Smooth muscle cell (in vitro differentiated cells): ENCODE measurements around the gene RFK. TPM values are rescaled to one million over a fixed set of nuclear protein-coding genes. Genes with fewer than 3 reads are reported as not detected.

ENCODE experiments used
- DNase-seq: peaks from one replicate; lab custom pipeline; 2025; ENCODE audit not compliant: unreplicated experiment; lab: John Stamatoyannopoulos, UW
- H2AFZ ChIP-seq: fragments of 200-600 bp; sonication (generic); 2 replicates; pipeline ENCODE4 v1.6.0; 2016; ENCODE audit warnings: antibody characterized with exemption, low read depth, mild to moderate bottlenecking
- H3F3A ChIP-seq: fragments of 200-600 bp; sonication (generic); 2 replicates; pipeline ENCODE4 v1.6.0; 2017; ENCODE audit warnings: antibody characterized with exemption, low read depth
- H3K27ac ChIP-seq: fragments of 200-600 bp; sonication (generic); 2 replicates; pipeline ENCODE4 v1.5.1; 2016; ENCODE audit warnings: low read depth, mild to moderate bottlenecking
- H3K27me3 ChIP-seq: fragments of 200-600 bp; sonication (generic); 2 replicates; pipeline ENCODE4 v1.6.1; 2016; ENCODE audit warnings: low read depth, mild to moderate bottlenecking
- H3K36me3 ChIP-seq: fragments of 200-600 bp; sonication (generic); 2 replicates; pipeline ENCODE4 v1.5.1; 2016; ENCODE audit warnings: low read depth
- H3K4me1 ChIP-seq: fragments of 200-600 bp; sonication (generic); 2 replicates; pipeline ENCODE4 v1.5.1; 2016; ENCODE audit warnings: low read depth
- H3K4me2 ChIP-seq: fragments of 200-600 bp; sonication (generic); 2 replicates; pipeline ENCODE4 v1.6.0; 2016; ENCODE audit warnings: mild to moderate bottlenecking
- H3K4me3 ChIP-seq: fragments of 200-600 bp; sonication (generic); 2 replicates; pipeline ENCODE4 v1.5.1; 2016; ENCODE audit warnings: mild to moderate bottlenecking
- H3K79me2 ChIP-seq: fragments of 200-600 bp; sonication (generic); 2 replicates; pipeline ENCODE4 v1.6.0; 2016; ENCODE audit warnings: low read depth, mild to moderate bottlenecking
- H3K9ac ChIP-seq: fragments of 200-600 bp; sonication (generic); 2 replicates; pipeline ENCODE4 v1.6.0; 2016; ENCODE audit warnings: low read depth
- H3K9me3 ChIP-seq: fragments of 200-600 bp; sonication (generic); replicated peaks from 2 replicates; pipeline ENCODE4 v1.5.1; 2016; ENCODE audit warnings: low read depth
- H4K20me1 ChIP-seq: fragments of 200-600 bp; sonication (generic); 2 replicates; pipeline ENCODE4 v1.6.0; 2016; ENCODE audit warnings: low read depth
- WGBS: methylation state at CpG from one replicate; pipeline ENCODE4 v1.1.7; 2016; ENCODE audit warnings: low lambda C conversion rate; 5-methylcytosine and 5-hydroxymethylcytosine counted together
- polyA plus RNA-seq: library from polyadenylated mRNA; unstranded; fragments of >200 nt; fragmentation: Nextera tagmentation; extraction: Ambion mirVana; gene quantifications from 2 replicates; pipeline ENCODE4 v1.2.1, GENCODE V29; 2016
- total RNA-seq: library from RNA; depleted of rRNA; stranded (reverse); fragments of >200 nt; gene quantifications from 2 replicates; pipeline ENCODE4 v1.2.3, GENCODE V29; 2014
- TF ChIP-seq, protein P1 (sequence below): fragments of 200-600 bp; sonication (generic); IDR thresholded peaks from 2 replicates; pipeline ENCODE4 v1.5.1; 2017; ENCODE audit warnings: borderline replicate concordance, mild to moderate bottlenecking, antibody characterized with exemption; ENCODE audit not compliant: insufficient read depth, poor library complexity, severe bottlenecking

Gene RFK
- total and polyA plus RNA-seq, 2 experiments from 2014 or later = 14.2 to 25.2 TPM

DNA sequence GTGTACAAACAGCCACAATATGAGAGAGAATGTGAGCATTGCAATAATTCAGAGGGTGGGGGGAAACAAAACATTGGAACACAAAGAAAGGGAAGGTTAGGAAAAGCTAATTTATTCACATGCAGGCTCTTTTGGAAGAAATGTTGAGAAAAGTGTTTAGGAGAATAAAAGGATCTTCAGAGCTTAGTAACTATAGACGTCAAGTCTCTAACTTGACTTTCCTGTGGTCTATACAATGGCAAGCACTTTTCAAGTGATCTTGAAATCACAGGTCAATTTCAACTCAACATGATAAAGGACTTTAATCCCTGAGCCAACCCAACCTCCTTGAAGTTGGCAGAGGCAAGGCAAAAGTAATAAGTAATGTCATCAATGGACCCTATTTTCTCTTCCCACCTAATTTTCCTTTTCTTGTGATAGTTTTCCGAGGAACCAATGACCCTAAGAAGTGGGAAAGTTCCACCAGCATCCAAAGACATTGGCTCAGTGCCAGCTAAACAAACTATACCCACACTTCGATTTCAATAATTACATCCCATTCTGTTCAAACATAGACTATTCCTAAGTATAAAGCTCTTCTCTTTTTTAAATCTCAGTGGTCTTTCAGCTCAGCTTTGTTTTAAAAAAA, 23.7 kb downstream of the RFK start:
- H3K79me2 ChIP-seq = no peaks in the 10 kb centered on the region
- WGBS = 92% methylated on average over 3 of the region's 3 CpGs
- no peaks in the 10 kb centered on the region for H4K20me1 ChIP-seq
- DNase-seq = no peak
- TF ChIP-seq, protein P1, sequence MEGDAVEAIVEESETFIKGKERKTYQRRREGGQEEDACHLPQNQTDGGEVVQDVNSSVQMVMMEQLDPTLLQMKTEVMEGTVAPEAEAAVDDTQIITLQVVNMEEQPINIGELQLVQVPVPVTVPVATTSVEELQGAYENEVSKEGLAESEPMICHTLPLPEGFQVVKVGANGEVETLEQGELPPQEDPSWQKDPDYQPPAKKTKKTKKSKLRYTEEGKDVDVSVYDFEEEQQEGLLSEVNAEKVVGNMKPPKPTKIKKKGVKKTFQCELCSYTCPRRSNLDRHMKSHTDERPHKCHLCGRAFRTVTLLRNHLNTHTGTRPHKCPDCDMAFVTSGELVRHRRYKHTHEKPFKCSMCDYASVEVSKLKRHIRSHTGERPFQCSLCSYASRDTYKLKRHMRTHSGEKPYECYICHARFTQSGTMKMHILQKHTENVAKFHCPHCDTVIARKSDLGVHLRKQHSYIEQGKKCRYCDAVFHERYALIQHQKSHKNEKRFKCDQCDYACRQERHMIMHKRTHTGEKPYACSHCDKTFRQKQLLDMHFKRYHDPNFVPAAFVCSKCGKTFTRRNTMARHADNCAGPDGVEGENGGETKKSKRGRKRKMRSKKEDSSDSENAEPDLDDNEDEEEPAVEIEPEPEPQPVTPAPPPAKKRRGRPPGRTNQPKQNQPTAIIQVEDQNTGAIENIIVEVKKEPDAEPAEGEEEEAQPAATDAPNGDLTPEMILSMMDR = no peak
- H3K9ac ChIP-seq = no peak overlapping the region
- H3K9me3 ChIP-seq = no peaks in the 10 kb centered on the region
- no peaks in the 10 kb centered on the region for H3K27me3 ChIP-seq
- H3K4me2 ChIP-seq = no peak overlapping the region
- peaks cover 6% of the 10 kb centered on the region for H3K4me1 ChIP-seq
- H3F3A ChIP-seq = peaks cover 2% of the 10 kb centered on the region
- H2AFZ ChIP-seq = no peak overlapping the region
- no peak overlapping the region for H3K4me3 ChIP-seq
- no peak overlapping the region for H3K27ac ChIP-seq
- H3K36me3 ChIP-seq = no peaks in the 10 kb centered on the region

DNA sequence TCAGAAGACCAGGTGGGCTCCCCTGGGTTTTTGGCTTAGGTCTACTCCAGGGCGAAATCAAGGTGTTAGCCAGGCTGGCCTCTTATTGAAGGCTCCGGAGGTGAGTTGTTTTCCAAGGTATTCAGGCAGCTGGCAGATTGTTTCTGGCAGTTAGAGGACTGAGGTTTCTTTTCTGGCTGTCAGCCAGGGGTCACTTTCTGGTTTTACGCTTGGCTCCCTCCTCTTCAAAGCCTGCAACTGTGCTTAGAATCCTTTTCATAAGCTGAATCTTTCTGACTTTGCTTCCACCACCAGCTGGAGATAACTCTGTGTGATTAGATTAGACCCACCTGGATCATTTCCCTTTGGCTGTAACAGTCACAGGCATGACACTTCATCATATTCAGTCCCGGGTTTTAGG, 24.6 kb downstream of the RFK start:
- WGBS = 61% methylated on average over 4 of the region's 4 CpGs
- no peak overlapping the region for H3K4me2 ChIP-seq
- TF ChIP-seq, protein P1 = no peak
- H3K4me1 ChIP-seq = peaks cover 7% of the 10 kb centered on the region
- H3K27me3 ChIP-seq = no peaks in the 10 kb centered on the region
- H3K9ac ChIP-seq = no peak overlapping the region
- no peaks in the 10 kb centered on the region for H3F3A ChIP-seq
- no peak for DNase-seq
- no peak overlapping the region for H3K27ac ChIP-seq
- no peaks in the 10 kb centered on the region for H4K20me1 ChIP-seq
- H2AFZ ChIP-seq = no peak overlapping the region
- H3K9me3 ChIP-seq = no peaks in the 10 kb centered on the region
- H3K4me3 ChIP-seq = no peak overlapping the region
- no peaks in the 10 kb centered on the region for H3K36me3 ChIP-seq
- no peaks in the 10 kb centered on the region for H3K79me2 ChIP-seq

DNA sequence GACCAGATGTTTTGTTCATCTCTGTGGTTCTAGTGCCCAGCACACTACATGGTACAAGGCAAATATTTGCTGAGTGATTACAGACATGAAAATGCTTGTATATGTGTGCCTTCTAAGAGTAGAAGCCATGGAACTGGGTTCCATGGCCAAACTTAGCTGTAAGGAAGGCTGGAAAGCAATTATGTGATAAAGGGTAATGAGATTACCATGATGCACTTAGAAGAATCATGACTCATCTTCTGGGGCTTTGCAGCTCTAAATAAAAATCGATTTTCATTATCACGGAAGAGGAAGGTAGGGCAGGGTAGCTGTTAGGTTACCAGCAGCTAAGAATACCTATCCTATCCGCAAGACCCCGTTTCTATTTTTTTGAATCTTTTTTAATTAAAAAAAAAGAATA, 28.0 kb downstream of the RFK start:
- Histone ChIP-seq H3K4me3 (no peak overlapping the region), H3K79me2 (no peaks in the 10 kb centered on the region), H3K9ac (no peak overlapping the region), H2AFZ (no peak overlapping the region), H3F3A (no peaks in the 10 kb centered on the region), H3K4me2 (no peak overlapping the region), H3K9me3 (no peaks in the 10 kb centered on the region), H3K27ac (no peak overlapping the region), H3K27me3 (no peaks in the 10 kb centered on the region), H3K36me3 (no peaks in the 10 kb centered on the region), H4K20me1 (no peaks in the 10 kb centered on the region), H3K4me1 (peaks cover 9% of the 10 kb centered on the region)
- TF ChIP-seq, protein P1 = no peak
- no peak for DNase-seq
- WGBS = 77% methylated on average over 4 of the region's 4 CpGs

DNA sequence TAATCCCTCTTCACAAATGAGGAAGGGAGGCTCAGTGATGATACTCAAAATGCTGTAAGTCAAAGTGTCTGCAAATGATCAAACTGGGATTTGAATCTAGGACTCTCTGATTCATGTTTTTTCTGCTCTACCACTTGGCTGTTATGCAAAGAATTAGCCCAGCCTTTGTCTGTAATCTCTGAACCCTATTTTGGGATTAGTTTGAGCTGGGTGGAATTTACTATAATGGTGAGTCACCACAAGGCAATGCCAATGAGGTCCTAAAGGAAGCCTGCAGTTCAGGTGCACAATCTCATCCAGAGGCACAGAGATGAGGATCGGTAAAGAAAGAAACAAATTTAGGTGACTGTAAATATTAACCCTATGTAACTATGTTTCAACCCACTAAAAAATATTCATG, 29.2 kb downstream of the RFK start:
- Histone ChIP-seq H3K4me2 (no peak overlapping the region), H3K27ac (no peak overlapping the region), H3K9ac (no peak overlapping the region), H4K20me1 (no peaks in the 10 kb centered on the region), H3F3A (no peaks in the 10 kb centered on the region), H3K79me2 (no peaks in the 10 kb centered on the region), H2AFZ (no peak overlapping the region), H3K27me3 (no peaks in the 10 kb centered on the region), H3K36me3 (no peaks in the 10 kb centered on the region), H3K4me1 (peaks cover 9% of the 10 kb centered on the region), H3K4me3 (no peak overlapping the region), H3K9me3 (no peaks in the 10 kb centered on the region)
- TF ChIP-seq, protein P1 = no peak
- 24% methylated on average over 1 of the region's 1 CpG for WGBS
- no peak for DNase-seq
